ENCODE results near the gene KIAA1755.

- no peak for TF ChIP-seq CTCF (IDR thresholded peaks at IDR 0.05; ENCODE audit: low read depth, low read length)
- TF ChIP-seq EZH2phosphoT487 (IDR thresholded peaks at IDR 0.05; ENCODE audit: low read depth), result no peak
Measured at GRCh38 chr20:38277691-38278090, 17.2 kb upstream of the KIAA1755 start.
